SH-SY5Y (cell line): Measurements from ENCODE around the gene MSL2.

ENCODE experiments used
- GATA2 ChIP-seq: IDR thresholded peaks from 2 replicates; pipeline ENCODE4 v1.6.1; 2011; ENCODE audit warnings: mild to moderate bottlenecking, low read depth, low read length
- GATA3 ChIP-seq: IDR thresholded peaks from 2 replicates; pipeline ENCODE4 v1.6.1; 2011; ENCODE audit warnings: low read depth, mild to moderate bottlenecking, low read length, moderate library complexity

DNA sequence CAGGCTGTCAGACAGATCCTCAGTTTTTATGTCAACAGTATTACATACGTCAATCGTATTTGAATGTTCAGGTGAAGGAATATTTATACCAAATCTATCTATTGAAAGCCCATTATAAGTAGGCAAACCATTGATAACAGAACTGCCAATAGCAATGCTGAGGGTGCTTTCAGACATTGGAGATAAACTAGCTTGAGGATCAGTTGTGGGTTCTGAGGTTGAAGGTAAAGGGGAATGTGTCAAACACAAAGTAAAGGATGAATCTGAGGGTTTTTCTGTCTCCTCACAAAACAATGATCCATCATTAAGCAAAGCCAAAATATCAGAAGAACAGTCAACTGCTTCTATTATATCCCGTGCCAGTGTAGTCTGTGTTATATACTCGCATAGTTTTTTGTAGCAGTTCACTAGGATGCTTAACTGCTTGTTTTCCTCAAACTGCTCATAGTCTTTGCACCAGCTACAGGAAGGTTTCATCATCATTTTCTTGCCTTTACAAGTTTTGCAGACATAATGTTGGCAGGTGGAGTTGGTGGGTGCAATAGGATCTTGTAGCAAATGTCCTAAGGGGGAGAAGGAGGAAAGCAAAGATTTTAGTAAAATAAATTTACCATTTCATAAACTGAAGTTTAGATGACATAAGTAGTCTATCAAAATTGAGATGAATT lies 43.8 kb downstream of the MSL2 start:
- no peak for TF ChIP-seq GATA2
- no peak for TF ChIP-seq GATA3
